ENCODE results near the gene LRRN3.

LRRN3 gene

GRCh38 chr7:111076205-111076604 is 14.7 kb upstream of the LRRN3 start:
- H3K4me3 ChIP-seq (ENCODE audit: low read depth, low read length), result no peak overlapping the region
- no peak for TF ChIP-seq CTCF (IDR thresholded peaks at IDR 0.05; ENCODE audit: low read depth, low read length)

- H3K4me3 ChIP-seq (ENCODE audit: low read depth, low read length), result no peak overlapping the region
- TF ChIP-seq CTCF (IDR thresholded peaks at IDR 0.05; ENCODE audit: low read depth, low read length), result no peak
Observed at GRCh38 chr7:111077001-111077400, 13.9 kb upstream of the LRRN3 start.

DNA sequence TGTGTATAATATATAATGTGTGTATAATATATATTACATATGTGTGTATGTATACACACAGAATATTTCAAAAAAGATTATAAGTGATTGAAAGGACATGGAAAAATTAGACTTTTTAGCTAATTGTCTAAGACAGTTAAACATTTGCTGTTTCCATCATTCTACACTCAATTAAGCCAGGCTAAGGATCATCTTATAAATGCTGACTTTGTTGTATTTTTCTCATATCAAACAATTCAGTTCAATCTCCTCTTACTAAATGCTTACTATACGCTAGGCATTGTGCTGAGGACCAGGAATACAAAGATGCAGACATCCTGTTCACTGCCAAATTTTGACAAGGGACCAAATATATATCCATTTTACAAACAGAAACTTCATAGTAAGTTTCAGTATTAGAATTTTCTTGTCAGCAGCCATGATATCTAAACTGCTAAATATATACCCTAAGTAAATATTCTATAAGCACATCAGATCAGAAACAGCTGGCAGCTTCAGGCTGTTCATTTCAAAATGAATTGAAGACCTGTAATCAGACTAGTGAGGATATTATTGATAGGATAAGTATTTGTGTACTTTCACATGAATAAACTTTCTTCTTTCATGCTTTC is 10.3 kb upstream of the LRRN3 start:
- no peak overlapping the region for H3K4me3 ChIP-seq (ENCODE audit: low read depth, low read length)
- no peak for TF ChIP-seq CTCF (IDR thresholded peaks at IDR 0.05; ENCODE audit: low read depth, low read length)

GRCh38 chr7:111081546-111082267 is 9.2 kb upstream of the LRRN3 start:
- TF ChIP-seq CTCF (IDR thresholded peaks at IDR 0.05; ENCODE audit: low read depth, low read length), result no peak
- no peak overlapping the region for H3K4me3 ChIP-seq (ENCODE audit: low read depth, low read length)

DNA sequence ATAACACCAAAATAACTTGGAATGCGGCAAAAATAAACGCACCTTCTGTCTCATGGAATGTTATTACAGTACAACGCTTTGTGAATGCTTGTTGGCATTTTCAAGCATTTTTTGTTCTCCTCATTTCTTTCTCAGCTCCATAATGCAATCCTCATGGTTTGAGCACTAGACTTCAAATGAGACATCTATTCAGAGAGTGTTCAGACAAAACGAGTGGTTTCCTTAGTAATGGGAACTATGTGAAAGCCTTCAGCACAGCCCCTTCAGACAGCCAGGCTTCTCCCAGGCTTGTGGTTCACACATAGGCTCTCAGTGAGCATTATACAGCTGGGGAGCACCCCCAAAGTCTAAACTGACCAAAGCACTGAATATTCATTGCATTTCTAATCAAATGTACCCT is 8.6 kb upstream of the LRRN3 start:
- no peak overlapping the region for H3K4me3 ChIP-seq (ENCODE audit: low read depth, low read length)
- no peak for TF ChIP-seq CTCF (IDR thresholded peaks at IDR 0.05; ENCODE audit: low read depth, low read length)

- TF ChIP-seq CTCF (IDR thresholded peaks at IDR 0.05; ENCODE audit: low read depth, low read length), result no peak
- H3K4me3 ChIP-seq (ENCODE audit: low read depth, low read length), result no peak overlapping the region
Observed at GRCh38 chr7:111083413-111083812, 7.5 kb upstream of the LRRN3 start.

DNA sequence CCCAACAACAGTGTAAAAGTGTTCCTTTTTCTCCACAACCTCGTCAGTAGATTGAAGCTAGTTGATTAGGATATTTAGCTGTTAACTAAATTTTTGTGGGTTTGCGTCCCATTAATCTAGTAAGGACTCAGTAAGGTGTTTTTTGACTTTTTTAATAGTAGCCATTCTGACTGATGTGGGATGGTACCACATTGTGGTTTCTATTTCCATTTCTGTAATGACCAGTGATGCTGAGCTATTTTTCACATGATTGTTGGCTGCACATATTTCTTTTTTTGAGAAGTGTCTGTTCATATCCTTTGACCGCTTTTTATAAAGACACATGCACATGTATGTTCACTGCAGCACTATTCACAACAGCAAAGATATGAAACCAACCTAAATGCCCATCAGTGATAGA is 5.6 kb upstream of the LRRN3 start:
- no peak overlapping the region for H3K4me3 ChIP-seq (ENCODE audit: low read depth, low read length)
- no peak for TF ChIP-seq CTCF (IDR thresholded peaks at IDR 0.05; ENCODE audit: low read depth, low read length)
